Fibroblast of villous mesenchyme (primary cell): Measurements from ENCODE around the gene CDH13. TPM values are rescaled to one million over a fixed set of nuclear protein-coding genes. Genes with fewer than 3 reads are reported as not detected.
A peak's percentile ranks its signal among the peaks of the same experiment; 100 is the strongest.

Experiments used
- DNase-seq: peaks from one replicate; pipeline ENCODE4 v3.0.0-alpha.2; 2010; ENCODE audit warnings: low read depth
- H3K4me3 ChIP-seq: 2 replicates; pipeline ENCODE4 v1.5.1; 2011; ENCODE audit warnings: low read depth, mild to moderate bottlenecking, low read length
- total RNA-seq: library from RNA; depleted of rRNA; stranded (reverse); fragments of >200 nt; gene quantifications from 2 replicates; pipeline ENCODE4 v1.2.3, GENCODE V29; 2012
- TF ChIP-seq, protein P1 (sequence below): IDR thresholded peaks from 2 replicates; pipeline ENCODE4 v1.5.1; 2012; ENCODE audit warnings: low read depth, mild to moderate bottlenecking, low read length; ENCODE audit not compliant: insufficient read depth

The CDH13 gene
- total RNA-seq, 1 donor, result 47.5 TPM

DNA sequence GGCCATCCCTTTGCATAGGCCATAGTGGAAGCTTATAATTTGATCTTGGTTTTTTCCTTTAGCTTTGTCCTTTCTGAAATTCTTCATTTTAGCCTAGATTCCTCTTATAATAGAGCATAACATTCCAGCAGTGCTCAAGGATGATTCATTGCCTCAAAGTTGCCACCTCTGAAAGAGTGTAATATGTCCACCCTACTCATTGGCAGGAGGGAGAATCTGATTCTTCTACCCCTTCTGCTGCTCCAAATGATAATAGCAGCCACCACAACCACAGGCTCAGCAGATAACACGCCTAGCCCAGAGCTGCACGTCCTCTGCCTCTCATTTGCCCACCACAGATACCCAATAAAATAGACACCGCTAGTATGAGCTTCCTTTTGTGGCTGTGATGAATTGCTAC is 843.6 kb downstream of the CDH13 start:
- no peak for DNase-seq
- no peak overlapping the region for H3K4me3 ChIP-seq
- TF ChIP-seq, protein P1, sequence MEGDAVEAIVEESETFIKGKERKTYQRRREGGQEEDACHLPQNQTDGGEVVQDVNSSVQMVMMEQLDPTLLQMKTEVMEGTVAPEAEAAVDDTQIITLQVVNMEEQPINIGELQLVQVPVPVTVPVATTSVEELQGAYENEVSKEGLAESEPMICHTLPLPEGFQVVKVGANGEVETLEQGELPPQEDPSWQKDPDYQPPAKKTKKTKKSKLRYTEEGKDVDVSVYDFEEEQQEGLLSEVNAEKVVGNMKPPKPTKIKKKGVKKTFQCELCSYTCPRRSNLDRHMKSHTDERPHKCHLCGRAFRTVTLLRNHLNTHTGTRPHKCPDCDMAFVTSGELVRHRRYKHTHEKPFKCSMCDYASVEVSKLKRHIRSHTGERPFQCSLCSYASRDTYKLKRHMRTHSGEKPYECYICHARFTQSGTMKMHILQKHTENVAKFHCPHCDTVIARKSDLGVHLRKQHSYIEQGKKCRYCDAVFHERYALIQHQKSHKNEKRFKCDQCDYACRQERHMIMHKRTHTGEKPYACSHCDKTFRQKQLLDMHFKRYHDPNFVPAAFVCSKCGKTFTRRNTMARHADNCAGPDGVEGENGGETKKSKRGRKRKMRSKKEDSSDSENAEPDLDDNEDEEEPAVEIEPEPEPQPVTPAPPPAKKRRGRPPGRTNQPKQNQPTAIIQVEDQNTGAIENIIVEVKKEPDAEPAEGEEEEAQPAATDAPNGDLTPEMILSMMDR, result no peak

DNA sequence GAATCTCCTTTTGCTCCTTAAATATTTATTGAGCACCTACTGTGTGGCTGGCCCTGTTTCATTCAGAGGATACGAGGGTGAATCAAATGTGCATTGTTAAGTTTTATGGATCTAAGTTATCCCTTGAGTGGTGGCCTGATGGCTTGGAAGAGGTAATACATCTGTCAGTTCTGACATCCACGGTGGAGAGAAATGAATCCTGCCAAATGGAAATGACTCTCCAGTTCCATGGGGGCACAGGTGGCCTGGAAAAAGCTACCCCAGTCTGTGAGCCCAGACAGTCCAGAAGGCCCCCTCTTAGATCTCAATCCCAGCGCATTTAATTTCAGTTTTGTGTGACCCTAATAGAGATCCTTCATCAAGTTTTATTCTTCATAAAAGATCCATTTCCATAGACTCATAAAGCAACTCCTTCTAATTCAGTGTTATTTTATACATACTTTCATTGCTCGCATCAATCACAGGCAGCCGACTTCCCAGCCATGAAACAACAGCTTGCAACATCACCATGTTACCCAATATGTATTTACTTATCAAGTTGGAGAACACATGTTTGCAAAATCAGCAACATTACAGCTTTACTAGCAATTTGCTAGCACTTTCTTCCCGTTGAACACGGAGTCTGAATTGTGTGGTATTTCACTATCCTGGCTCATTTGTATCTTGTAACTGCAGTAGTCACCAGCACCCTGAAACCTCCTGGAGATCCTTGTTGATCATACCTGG is 846.2 kb downstream of the CDH13 start:
- H3K4me3 ChIP-seq, result no peak overlapping the region
- peak; percentile 88 for DNase-seq
- TF ChIP-seq, protein P1, result no peak

DNA sequence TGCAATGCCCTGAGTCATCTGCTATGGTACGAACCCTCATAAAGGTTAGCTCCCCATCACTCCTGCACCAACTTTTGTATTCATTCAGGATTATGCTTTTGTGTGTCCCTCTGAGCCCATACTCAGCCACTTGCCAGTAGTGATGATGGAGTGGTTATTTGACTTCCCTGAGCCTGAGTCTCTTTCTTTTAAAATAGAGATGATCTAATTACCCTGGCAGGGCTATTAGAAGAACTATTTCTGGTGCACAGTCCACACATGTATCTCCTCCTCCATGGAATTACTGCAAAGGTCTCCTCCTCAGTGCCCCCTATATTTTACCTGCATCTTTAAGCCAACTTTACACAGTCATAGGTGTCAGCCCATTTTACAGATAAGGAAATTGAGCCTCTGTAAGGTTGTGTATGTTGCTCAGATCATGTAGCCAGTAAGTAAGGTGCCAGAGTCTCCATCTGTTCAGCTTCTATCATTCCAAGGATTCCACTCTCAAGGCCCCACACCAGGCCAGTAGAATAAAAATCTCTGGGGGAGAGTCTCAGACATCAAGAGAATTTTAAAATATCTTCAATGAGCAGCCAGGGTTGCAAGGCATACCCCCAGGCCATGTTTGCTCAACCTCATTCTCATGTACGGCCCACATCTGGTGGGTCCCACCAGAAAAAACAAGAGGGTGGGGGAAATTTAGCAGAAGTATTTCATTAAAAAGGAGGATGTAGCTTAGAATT is 847.3 kb downstream of the CDH13 start:
- TF ChIP-seq, protein P1, result no peak
- DNase-seq, result peak; percentile 18
- no peak overlapping the region for H3K4me3 ChIP-seq

DNA sequence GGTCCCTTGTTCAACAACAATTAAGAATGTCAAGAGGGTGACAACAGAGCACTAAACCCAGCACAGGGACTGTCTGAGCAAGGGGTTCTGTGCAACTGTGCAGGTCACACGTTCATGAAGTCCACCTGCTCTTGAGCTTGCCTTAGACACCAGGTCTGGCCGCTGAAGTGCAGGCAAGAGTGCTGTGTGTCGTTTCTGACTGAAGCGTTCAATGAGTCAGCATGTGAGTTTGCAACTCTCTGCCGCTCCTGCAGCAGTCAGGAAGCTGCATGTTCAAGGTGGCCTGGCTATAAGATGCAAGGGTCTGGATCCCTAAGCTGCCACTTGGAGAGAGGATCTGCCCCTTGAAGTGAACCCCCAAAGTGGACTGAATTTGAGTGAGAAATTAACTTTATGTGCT is 848.3 kb downstream of the CDH13 start:
- TF ChIP-seq, protein P1, result no peak
- no peak for DNase-seq
- H3K4me3 ChIP-seq, result no peak overlapping the region

DNA sequence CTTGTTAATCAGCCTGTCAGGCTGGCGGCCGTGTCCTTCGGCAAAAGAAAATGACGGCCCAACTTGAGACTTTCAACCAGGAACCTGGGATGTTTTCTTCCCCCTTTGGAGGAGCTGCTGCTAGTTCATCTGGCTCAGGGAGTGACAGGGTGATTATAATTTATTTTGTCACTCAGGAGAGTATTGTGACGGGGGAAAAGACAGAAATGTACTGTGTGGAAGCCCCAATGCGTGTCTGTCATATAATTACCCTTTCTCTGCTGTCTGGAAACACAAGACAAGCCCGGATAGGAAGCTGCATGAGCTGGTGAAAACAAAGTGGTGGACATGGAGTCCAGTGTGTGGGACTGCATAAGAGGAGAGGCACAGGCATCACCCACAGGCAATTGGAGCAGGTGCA is 854.8 kb downstream of the CDH13 start:
- H3K4me3 ChIP-seq, result no peak overlapping the region
- no peak for DNase-seq
- TF ChIP-seq, protein P1, result no peak

DNA sequence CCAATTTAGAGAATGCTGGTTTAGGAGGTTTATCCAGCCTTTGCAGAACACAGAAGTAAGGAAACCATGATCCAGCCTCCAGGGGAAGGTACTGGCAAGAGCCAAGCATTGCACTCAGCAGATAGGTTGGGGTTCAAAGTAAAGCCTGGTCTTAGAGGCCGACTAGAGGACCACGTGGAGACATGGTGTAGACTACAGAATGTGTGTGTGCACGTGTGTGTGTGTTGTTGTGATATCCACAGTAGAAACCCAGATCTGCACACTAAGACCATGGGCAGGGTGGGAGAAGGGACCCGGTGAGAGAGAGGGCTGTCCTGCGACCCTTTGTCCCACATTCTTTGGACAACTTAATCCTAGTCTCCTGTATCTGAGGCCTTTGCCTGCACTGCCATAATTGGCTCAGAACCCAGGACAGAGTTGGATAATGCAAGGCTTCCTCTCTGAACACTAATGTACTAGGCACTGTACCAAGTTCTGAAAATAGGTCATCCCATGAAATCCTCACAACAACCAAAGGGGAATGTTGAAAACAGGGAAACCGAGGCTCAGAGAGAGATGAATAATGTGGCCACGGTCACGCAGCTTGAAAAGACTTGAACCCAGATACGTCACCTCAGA is 855.9 kb downstream of the CDH13 start:
- no peak overlapping the region for H3K4me3 ChIP-seq
- TF ChIP-seq, protein P1, result no peak
- DNase-seq, result no peak
